ENCODE results near the gene TMTC2. TPM values are rescaled to one million over a fixed set of nuclear protein-coding genes. Genes with fewer than 3 reads are reported as not detected.

TMTC2 gene
- total RNA-seq, 1 donor: 7.2 TPM

DNA sequence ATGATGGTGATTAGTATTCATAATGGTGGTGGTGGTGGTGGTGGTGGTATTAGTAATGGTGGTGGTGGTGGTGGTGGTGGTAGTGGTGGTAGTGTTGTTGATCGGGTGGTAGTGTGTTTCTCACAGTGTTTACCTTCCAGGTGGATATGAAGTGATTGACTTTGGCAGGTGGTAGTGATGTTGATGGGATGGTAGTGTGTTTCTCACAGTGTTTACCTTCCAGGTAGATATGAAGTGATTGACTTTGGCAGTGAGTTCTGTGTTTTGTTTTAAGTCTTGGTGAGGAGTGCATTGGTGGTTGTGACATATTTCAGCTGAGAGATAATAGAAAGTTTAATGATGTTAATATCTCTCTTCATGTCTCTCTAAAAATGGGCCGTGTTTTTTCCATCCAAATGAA lies 189.4 kb downstream of the TMTC2 start:
- Histone ChIP-seq H3K4me1 (ENCODE audit: insufficient read depth, low read length) (no peaks in the 10 kb centered on the region), H3K4me3 (ENCODE audit: low read length) (no peak overlapping the region), H3K27me3 (ENCODE audit: insufficient read depth, low read length) (no peaks in the 10 kb centered on the region), H3K9me3 (ENCODE audit: low read depth, low read length) (no peaks in the 10 kb centered on the region)

- Histone ChIP-seq H3K27me3 (ENCODE audit: insufficient read depth, low read length) (no peaks in the 10 kb centered on the region), H3K9me3 (ENCODE audit: low read depth, low read length) (no peaks in the 10 kb centered on the region), H3K4me3 (ENCODE audit: low read length) (no peak overlapping the region), H3K4me1 (ENCODE audit: insufficient read depth, low read length) (no peaks in the 10 kb centered on the region)
These were observed 191.3 kb downstream of the TMTC2 start for GRCh38 chr12:82877963-82878362.

DNA sequence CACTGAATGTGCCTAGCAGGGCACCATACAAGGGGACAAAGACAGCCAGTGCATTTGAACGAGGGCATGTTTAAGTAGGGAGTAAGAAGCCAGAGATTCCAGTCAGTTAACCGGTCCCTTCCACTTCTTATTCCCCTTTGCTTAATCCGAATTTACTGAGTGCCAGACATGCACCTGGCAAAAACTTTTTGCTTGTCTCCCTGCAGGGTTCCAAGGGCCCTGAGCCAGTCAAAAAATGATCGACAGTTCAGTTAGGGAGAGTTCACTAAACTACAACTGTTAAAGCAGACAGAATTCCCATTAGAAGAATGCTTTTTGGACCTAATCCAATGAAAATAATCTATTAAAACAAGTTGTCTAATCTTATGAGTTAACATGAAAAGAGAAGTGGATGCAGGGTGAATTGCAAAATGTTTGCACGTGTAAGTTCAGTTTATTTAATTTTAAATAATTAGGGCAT lies 193.8 kb downstream of the TMTC2 start:
- Histone ChIP-seq H3K4me1 (ENCODE audit: insufficient read depth, low read length) (no peaks in the 10 kb centered on the region), H3K27me3 (ENCODE audit: insufficient read depth, low read length) (no peaks in the 10 kb centered on the region), H3K9me3 (ENCODE audit: low read depth, low read length) (no peaks in the 10 kb centered on the region), H3K4me3 (ENCODE audit: low read length) (no peak overlapping the region)

- no peak overlapping the region for H3K4me3 ChIP-seq (ENCODE audit: low read length)
These were observed 197.0 kb downstream of the TMTC2 start for GRCh38 chr12:82883394-82884355.

DNA sequence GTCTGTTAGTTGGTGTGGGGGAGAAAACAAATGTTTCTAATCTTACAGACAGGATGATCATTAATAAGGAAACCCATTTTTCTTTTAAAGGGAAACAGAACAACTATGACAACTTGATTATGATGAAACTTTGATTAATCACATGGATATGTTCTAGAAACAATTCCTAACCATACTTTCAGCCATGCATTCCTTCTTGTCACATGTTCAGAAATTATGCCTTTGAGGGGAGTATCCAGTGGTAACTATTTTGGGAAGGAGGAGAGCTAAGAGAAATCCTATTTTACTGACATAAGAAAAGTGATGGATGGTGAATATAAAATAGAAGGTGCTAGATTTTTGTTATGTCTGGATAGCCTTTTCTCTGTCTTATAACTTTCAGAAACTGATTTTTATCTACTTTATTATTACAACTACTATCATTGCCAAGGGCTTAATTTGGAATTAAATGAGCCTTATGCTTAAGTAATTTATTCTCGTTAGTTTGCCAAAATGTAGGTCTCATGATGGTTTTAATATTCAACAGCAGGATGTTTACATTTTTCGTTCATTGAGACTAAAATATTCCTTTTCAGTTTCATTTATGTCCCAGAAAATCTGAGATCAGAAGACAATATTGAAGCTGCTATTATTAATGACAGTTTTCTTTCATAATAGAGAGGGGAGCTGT lies 200.1 kb downstream of the TMTC2 start:
- no peaks in the 10 kb centered on the region for H3K4me1 ChIP-seq (ENCODE audit: insufficient read depth, low read length)
- no peak overlapping the region for H3K4me3 ChIP-seq (ENCODE audit: low read length)
- H3K9me3 ChIP-seq (ENCODE audit: low read depth, low read length): no peaks in the 10 kb centered on the region
- no peaks in the 10 kb centered on the region for H3K27me3 ChIP-seq (ENCODE audit: insufficient read depth, low read length)

More at GRCh38 chr12:82883394-82884355, 197.0 kb downstream of the TMTC2 start:
- Histone ChIP-seq H3K9me3 (ENCODE audit: low read depth, low read length) (no peaks in the 10 kb centered on the region), H3K4me1 (ENCODE audit: insufficient read depth, low read length) (no peaks in the 10 kb centered on the region), H3K27me3 (ENCODE audit: insufficient read depth, low read length) (no peaks in the 10 kb centered on the region)

GRCh38 chr12:82893896-82894295 lies 207.2 kb downstream of the TMTC2 start:
- Histone ChIP-seq H3K4me3 (ENCODE audit: low read length) (no peak overlapping the region), H3K9me3 (ENCODE audit: low read depth, low read length) (no peaks in the 10 kb centered on the region), H3K27me3 (ENCODE audit: insufficient read depth, low read length) (no peaks in the 10 kb centered on the region), H3K4me1 (ENCODE audit: insufficient read depth, low read length) (peaks cover 8% of the 10 kb centered on the region)

- no peaks in the 10 kb centered on the region for H3K9me3 ChIP-seq (ENCODE audit: low read depth, low read length)
- no peak overlapping the region for H3K4me3 ChIP-seq (ENCODE audit: low read length)
- no peaks in the 10 kb centered on the region for H3K27me3 ChIP-seq (ENCODE audit: insufficient read depth, low read length)
- H3K4me1 ChIP-seq (ENCODE audit: insufficient read depth, low read length): peaks cover 8% of the 10 kb centered on the region
These were observed 209.6 kb downstream of the TMTC2 start for GRCh38 chr12:82896277-82896676.

GRCh38 chr12:82896979-82897378 lies 210.3 kb downstream of the TMTC2 start:
- H3K4me3 ChIP-seq (ENCODE audit: low read length): no peak overlapping the region
- H3K9me3 ChIP-seq (ENCODE audit: low read depth, low read length): no peaks in the 10 kb centered on the region
- H3K27me3 ChIP-seq (ENCODE audit: insufficient read depth, low read length): no peaks in the 10 kb centered on the region
- H3K4me1 ChIP-seq (ENCODE audit: insufficient read depth, low read length): peaks cover 8% of the 10 kb centered on the region

DNA sequence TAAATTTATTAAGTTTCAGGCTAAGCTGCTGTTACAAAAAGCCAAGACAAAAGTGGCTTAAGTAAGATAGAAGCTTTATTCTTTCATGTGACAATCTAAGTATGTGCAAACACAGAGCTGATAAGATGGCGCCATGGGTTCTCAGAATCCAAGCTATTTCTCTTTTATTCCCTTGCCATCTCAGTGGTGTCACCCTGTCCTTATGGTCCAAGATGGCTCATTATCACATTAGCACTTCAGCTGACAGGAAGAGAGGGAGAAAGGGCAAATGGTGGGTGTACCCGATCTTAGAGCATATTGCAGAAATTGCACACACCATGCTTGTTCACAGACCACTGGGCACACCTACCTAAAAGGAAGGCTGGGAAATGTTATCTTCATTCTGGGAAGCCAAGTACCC lies 211.7 kb downstream of the TMTC2 start:
- Histone ChIP-seq H3K9me3 (ENCODE audit: low read depth, low read length) (no peaks in the 10 kb centered on the region), H3K4me1 (ENCODE audit: insufficient read depth, low read length) (peaks cover 8% of the 10 kb centered on the region), H3K4me3 (ENCODE audit: low read length) (no peak overlapping the region), H3K27me3 (ENCODE audit: insufficient read depth, low read length) (no peaks in the 10 kb centered on the region)

- Histone ChIP-seq H3K4me1 (ENCODE audit: insufficient read depth, low read length) (no peaks in the 10 kb centered on the region), H3K9me3 (ENCODE audit: low read depth, low read length) (no peaks in the 10 kb centered on the region), H3K27me3 (ENCODE audit: insufficient read depth, low read length) (no peaks in the 10 kb centered on the region), H3K4me3 (ENCODE audit: low read length) (no peak overlapping the region)
These were observed 217.6 kb downstream of the TMTC2 start for GRCh38 chr12:82904219-82904790.

GRCh38 chr12:82910246-82910893 lies 223.7 kb downstream of the TMTC2 start:
- no peak overlapping the region for H3K4me3 ChIP-seq (ENCODE audit: low read length)
- no peaks in the 10 kb centered on the region for H3K27me3 ChIP-seq (ENCODE audit: insufficient read depth, low read length)
- peaks cover 6% of the 10 kb centered on the region for H3K4me1 ChIP-seq (ENCODE audit: insufficient read depth, low read length)
- H3K9me3 ChIP-seq (ENCODE audit: low read depth, low read length): no peaks in the 10 kb centered on the region

GRCh38 chr12:82912406-82912805 lies 225.7 kb downstream of the TMTC2 start:
- Histone ChIP-seq H3K4me1 (ENCODE audit: insufficient read depth, low read length) (peaks cover 6% of the 10 kb centered on the region), H3K27me3 (ENCODE audit: insufficient read depth, low read length) (no peaks in the 10 kb centered on the region)

DNA sequence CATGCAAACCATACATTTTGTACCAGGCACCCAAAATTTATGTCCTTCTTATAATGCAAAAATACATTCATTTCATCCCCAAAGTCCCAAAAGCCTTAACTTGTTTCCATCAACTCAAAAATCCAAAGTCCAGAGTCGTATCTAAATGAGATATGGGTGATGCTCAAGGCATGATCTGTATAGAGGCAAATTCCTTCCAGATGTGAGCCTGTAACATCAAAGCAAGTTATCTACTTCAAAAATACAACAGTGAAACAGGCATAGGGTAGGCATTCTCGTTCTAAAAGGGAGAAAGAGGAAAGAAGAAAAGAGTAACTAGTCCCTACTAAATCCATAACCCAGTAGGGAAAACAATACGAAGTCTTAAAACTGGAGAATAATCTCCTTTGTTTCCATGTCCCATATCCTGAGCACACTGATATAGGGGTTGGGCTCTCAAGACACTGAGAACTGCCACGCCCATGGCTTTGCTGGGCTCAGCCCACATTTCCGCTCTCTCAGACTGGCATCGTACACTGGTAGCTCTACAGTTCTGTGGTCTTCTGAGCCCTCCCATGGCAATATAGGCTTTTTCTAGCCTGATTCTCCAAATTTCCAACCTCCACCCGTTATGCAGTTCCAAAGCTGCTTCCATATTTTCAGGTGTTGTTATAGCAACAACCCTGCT lies 232.8 kb downstream of the TMTC2 start:
- Histone ChIP-seq H3K27me3 (ENCODE audit: insufficient read depth, low read length) (no peaks in the 10 kb centered on the region), H3K9me3 (ENCODE audit: low read depth, low read length) (no peaks in the 10 kb centered on the region), H3K4me1 (ENCODE audit: insufficient read depth, low read length) (no peaks in the 10 kb centered on the region)

More at GRCh38 chr12:82912406-82912805, 225.7 kb downstream of the TMTC2 start:
- Histone ChIP-seq H3K9me3 (ENCODE audit: low read depth, low read length) (no peaks in the 10 kb centered on the region), H3K4me3 (ENCODE audit: low read length) (no peak overlapping the region)

GRCh38 chr12:82923935-82924334 lies 237.2 kb downstream of the TMTC2 start:
- Histone ChIP-seq H3K9me3 (ENCODE audit: low read depth, low read length) (no peaks in the 10 kb centered on the region), H3K4me3 (ENCODE audit: low read length) (no peak overlapping the region), H3K4me1 (ENCODE audit: insufficient read depth, low read length) (no peaks in the 10 kb centered on the region), H3K27me3 (ENCODE audit: insufficient read depth, low read length) (no peaks in the 10 kb centered on the region)

More for the DNA sequence above, 232.8 kb downstream of the TMTC2 start:
- no peak overlapping the region for H3K4me3 ChIP-seq (ENCODE audit: low read length)
